ENCODE data around the gene YWHAQ.

- TF ChIP-seq EZH2 (IDR thresholded peaks at IDR 0.05; ENCODE audit: insufficient read depth, low read length) (no peak), CTCF (IDR thresholded peaks at IDR 0.05; ENCODE audit: insufficient read depth, low read depth, low read length) (no peak)
Observed at GRCh38 chr2:9578467-9579235, 52.1 kb downstream of the YWHAQ start.

Data from astrocyte (in vitro differentiated cells and primary cell).